ENCODE results near the gene DGKK.

The DGKK gene

GRCh38 chrX:50459615-50460014 lies 11.0 kb downstream of the DGKK start:
- Histone ChIP-seq H3K36me3 (ENCODE audit: insufficient read depth, low read length) (no peaks in the 10 kb centered on the region), H3K27me3 (ENCODE audit: insufficient read depth, low read length) (no peaks in the 10 kb centered on the region), H3K9me3 (ENCODE audit: insufficient read depth, low read depth, low read length) (no peaks in the 10 kb centered on the region), H3K4me1 (ENCODE audit: insufficient read depth, low read length) (peaks cover 46% of the 10 kb centered on the region), H3K4me3 (ENCODE audit: low read length) (no peak overlapping the region), H3K27ac (ENCODE audit: low read depth, low read length) (no peak overlapping the region), H3K9ac (ENCODE audit: low read depth, low read length) (no peak overlapping the region)
- WGBS, result 27% methylated on average over 1 of the region's 1 CpG

GRCh38 chrX:50458483-50458882 lies 12.1 kb downstream of the DGKK start:
- Histone ChIP-seq H3K9ac (ENCODE audit: low read depth, low read length) (no peak overlapping the region), H3K27ac (ENCODE audit: low read depth, low read length) (no peak overlapping the region), H3K9me3 (ENCODE audit: insufficient read depth, low read depth, low read length) (no peaks in the 10 kb centered on the region), H3K4me3 (ENCODE audit: low read length) (no peak overlapping the region), H3K4me1 (ENCODE audit: insufficient read depth, low read length) (peaks cover 41% of the 10 kb centered on the region), H3K36me3 (ENCODE audit: insufficient read depth, low read length) (no peaks in the 10 kb centered on the region), H3K27me3 (ENCODE audit: insufficient read depth, low read length) (no peaks in the 10 kb centered on the region)
- WGBS, result 100% methylated on average over 2 of the region's 3 CpGs

GRCh38 chrX:50456712-50457484 lies 13.7 kb downstream of the DGKK start:
- Histone ChIP-seq H3K9me3 (ENCODE audit: insufficient read depth, low read depth, low read length) (no peaks in the 10 kb centered on the region), H3K27me3 (ENCODE audit: insufficient read depth, low read length) (no peaks in the 10 kb centered on the region), H3K4me3 (ENCODE audit: low read length) (no peak overlapping the region), H3K9ac (ENCODE audit: low read depth, low read length) (no peak overlapping the region), H3K4me1 (ENCODE audit: insufficient read depth, low read length) (peaks cover 29% of the 10 kb centered on the region), H3K36me3 (ENCODE audit: insufficient read depth, low read length) (no peaks in the 10 kb centered on the region), H3K27ac (ENCODE audit: low read depth, low read length) (no peak overlapping the region)
- 81% methylated on average over 4 of the region's 6 CpGs for WGBS

- Histone ChIP-seq H3K4me3 (ENCODE audit: low read length) (no peak overlapping the region), H3K9ac (ENCODE audit: low read depth, low read length) (no peak overlapping the region)
Observed at GRCh38 chrX:50452782-50453181, 17.8 kb downstream of the DGKK start.

GRCh38 chrX:50450324-50450723 lies 20.3 kb downstream of the DGKK start:
- H3K36me3 ChIP-seq (ENCODE audit: insufficient read depth, low read length), result no peaks in the 10 kb centered on the region
- no peak overlapping the region for H3K27ac ChIP-seq (ENCODE audit: low read depth, low read length)
- peaks cover 3% of the 10 kb centered on the region; the same call in 1 of the 2 replicates for H3K4me1 ChIP-seq (ENCODE audit: insufficient read depth, low read length)
- no peaks in the 10 kb centered on the region for H3K27me3 ChIP-seq (ENCODE audit: insufficient read depth, low read length)
- no peaks in the 10 kb centered on the region for H3K9me3 ChIP-seq (ENCODE audit: insufficient read depth, low read depth, low read length)
- no peak overlapping the region for H3K4me3 ChIP-seq (ENCODE audit: low read length)
- no peak overlapping the region for H3K9ac ChIP-seq (ENCODE audit: low read depth, low read length)
- 88% methylated on average over 1 of the region's 1 CpG for WGBS

More at GRCh38 chrX:50452782-50453181, 17.8 kb downstream of the DGKK start:
- Histone ChIP-seq H3K4me1 (ENCODE audit: insufficient read depth, low read length) (peaks cover 3% of the 10 kb centered on the region), H3K9me3 (ENCODE audit: insufficient read depth, low read depth, low read length) (no peaks in the 10 kb centered on the region), H3K27ac (ENCODE audit: low read depth, low read length) (no peak overlapping the region), H3K27me3 (ENCODE audit: insufficient read depth, low read length) (no peaks in the 10 kb centered on the region), H3K36me3 (ENCODE audit: insufficient read depth, low read length) (no peaks in the 10 kb centered on the region)

- no peaks in the 10 kb centered on the region for H3K27me3 ChIP-seq (ENCODE audit: insufficient read depth, low read length)
- no peak overlapping the region for H3K9ac ChIP-seq (ENCODE audit: low read depth, low read length)
- H3K9me3 ChIP-seq (ENCODE audit: insufficient read depth, low read depth, low read length), result no peaks in the 10 kb centered on the region
- H3K27ac ChIP-seq (ENCODE audit: low read depth, low read length), result no peak overlapping the region
- no peak overlapping the region for H3K4me3 ChIP-seq (ENCODE audit: low read length)
- WGBS, result 95% methylated on average over 2 of the region's 2 CpGs
- no peaks in the 10 kb centered on the region for H3K4me1 ChIP-seq (ENCODE audit: insufficient read depth, low read length)
- H3K36me3 ChIP-seq (ENCODE audit: insufficient read depth, low read length), result no peaks in the 10 kb centered on the region
Observed at GRCh38 chrX:50448565-50448964, 22.1 kb downstream of the DGKK start.

- WGBS, result 100% methylated on average over 1 of the region's 3 CpGs
Observed at GRCh38 chrX:50447535-50447934, 23.1 kb downstream of the DGKK start.

GRCh38 chrX:50442426-50443116 lies 28.1 kb downstream of the DGKK start:
- 90% methylated on average over 2 of the region's 3 CpGs for WGBS
- Histone ChIP-seq H3K27me3 (ENCODE audit: insufficient read depth, low read length) (no peaks in the 10 kb centered on the region), H3K9ac (ENCODE audit: low read depth, low read length) (no peak overlapping the region), H3K36me3 (ENCODE audit: insufficient read depth, low read length) (no peaks in the 10 kb centered on the region), H3K27ac (ENCODE audit: low read depth, low read length) (no peak overlapping the region), H3K9me3 (ENCODE audit: insufficient read depth, low read depth, low read length) (no peaks in the 10 kb centered on the region), H3K4me1 (ENCODE audit: insufficient read depth, low read length) (no peaks in the 10 kb centered on the region), H3K4me3 (ENCODE audit: low read length) (no peak overlapping the region)

More at GRCh38 chrX:50447535-50447934, 23.1 kb downstream of the DGKK start:
- Histone ChIP-seq H3K4me3 (ENCODE audit: low read length) (no peak overlapping the region), H3K9ac (ENCODE audit: low read depth, low read length) (no peak overlapping the region), H3K27ac (ENCODE audit: low read depth, low read length) (no peak overlapping the region), H3K9me3 (ENCODE audit: insufficient read depth, low read depth, low read length) (no peaks in the 10 kb centered on the region), H3K27me3 (ENCODE audit: insufficient read depth, low read length) (no peaks in the 10 kb centered on the region), H3K4me1 (ENCODE audit: insufficient read depth, low read length) (no peaks in the 10 kb centered on the region), H3K36me3 (ENCODE audit: insufficient read depth, low read length) (no peaks in the 10 kb centered on the region)

GRCh38 chrX:50436797-50437196 lies 33.8 kb downstream of the DGKK start:
- Histone ChIP-seq H3K9ac (ENCODE audit: low read depth, low read length) (no peak overlapping the region), H3K4me3 (ENCODE audit: low read length) (no peak overlapping the region), H3K27me3 (ENCODE audit: insufficient read depth, low read length) (no peaks in the 10 kb centered on the region), H3K4me1 (ENCODE audit: insufficient read depth, low read length) (peaks cover 13% of the 10 kb centered on the region), H3K36me3 (ENCODE audit: insufficient read depth, low read length) (no peaks in the 10 kb centered on the region), H3K9me3 (ENCODE audit: insufficient read depth, low read depth, low read length) (no peaks in the 10 kb centered on the region), H3K27ac (ENCODE audit: low read depth, low read length) (no peak overlapping the region)
- WGBS, result 95% methylated on average over 5 of the region's 6 CpGs

GRCh38 chrX:50432829-50433289 lies 37.8 kb downstream of the DGKK start:
- H3K27ac ChIP-seq (ENCODE audit: low read depth, low read length), result peak overlapping the region; percentile 55; the same call in 1 of the 2 replicates
- no peak overlapping the region for H3K9ac ChIP-seq (ENCODE audit: low read depth, low read length)
- no peaks in the 10 kb centered on the region for H3K9me3 ChIP-seq (ENCODE audit: insufficient read depth, low read depth, low read length)
- peaks cover 38% of the 10 kb centered on the region for H3K4me1 ChIP-seq (ENCODE audit: insufficient read depth, low read length)
- no peak overlapping the region for H3K4me3 ChIP-seq (ENCODE audit: low read length)
- 54% methylated on average over 3 of the region's 3 CpGs for WGBS
- no peaks in the 10 kb centered on the region for H3K36me3 ChIP-seq (ENCODE audit: insufficient read depth, low read length)
- H3K27me3 ChIP-seq (ENCODE audit: insufficient read depth, low read length), result no peaks in the 10 kb centered on the region

GRCh38 chrX:50431623-50432022 lies 39.0 kb downstream of the DGKK start:
- WGBS, result 80% methylated on average over 3 of the region's 3 CpGs
- H3K36me3 ChIP-seq (ENCODE audit: insufficient read depth, low read length), result no peaks in the 10 kb centered on the region
- peaks cover 38% of the 10 kb centered on the region for H3K4me1 ChIP-seq (ENCODE audit: insufficient read depth, low read length)
- H3K4me3 ChIP-seq (ENCODE audit: low read length), result no peak overlapping the region
- H3K9me3 ChIP-seq (ENCODE audit: insufficient read depth, low read depth, low read length), result no peaks in the 10 kb centered on the region
- H3K27me3 ChIP-seq (ENCODE audit: insufficient read depth, low read length), result no peaks in the 10 kb centered on the region
- H3K27ac ChIP-seq (ENCODE audit: low read depth, low read length), result 0 out of 2 replicates have a peak overlapping the region, but pooled peaks have one; percentile 13
- H3K9ac ChIP-seq (ENCODE audit: low read depth, low read length), result no peak overlapping the region

Data from HUES64 (cell line).